GM18499 (cell line): ENCODE measurements around the gene BCAN.

Experiments used
- ATAC-seq: cut with Tn5 transposase; IDR thresholded peaks from one replicate; pipeline ENCODE4 v1.9.1; 2021; ENCODE audit warnings: moderate number of reproducible peaks; ENCODE audit not compliant: insufficient read depth, unreplicated experiment

Gene BCAN

GRCh38 chr1:156658496-156658895 lies 16.6 kb downstream of the BCAN start:
- ATAC-seq, result no peak

GRCh38 chr1:156658945-156659574 lies 17.1 kb downstream of the BCAN start:
- ATAC-seq, result no peak

GRCh38 chr1:156659661-156659987 lies 17.7 kb downstream of the BCAN start:
- ATAC-seq, result no peak

GRCh38 chr1:156659988-156660751 lies 18.3 kb downstream of the BCAN start:
- ATAC-seq, result no peak

- no peak for ATAC-seq
Observed at GRCh38 chr1:156660752-156661112, 18.8 kb downstream of the BCAN start.

GRCh38 chr1:156662005-156662799 lies 20.3 kb downstream of the BCAN start:
- no peak for ATAC-seq

- no peak for ATAC-seq
Observed at GRCh38 chr1:156662800-156663055, 20.8 kb downstream of the BCAN start.

- no peak for ATAC-seq
Observed at GRCh38 chr1:156663178-156663577, 21.3 kb downstream of the BCAN start.

GRCh38 chr1:156664046-156664766 lies 22.3 kb downstream of the BCAN start:
- no peak for ATAC-seq

- ATAC-seq, result no peak
Observed at GRCh38 chr1:156664767-156665411, 23.0 kb downstream of the BCAN start.

GRCh38 chr1:156665539-156665938 lies 23.6 kb downstream of the BCAN start:
- no peak for ATAC-seq

- ATAC-seq, result no peak
Observed at GRCh38 chr1:156666862-156667609, 25.1 kb downstream of the BCAN start.

GRCh38 chr1:156667610-156667967 lies 25.7 kb downstream of the BCAN start:
- ATAC-seq, result no peak

- ATAC-seq, result no peak
Observed at GRCh38 chr1:156667968-156668709, 26.2 kb downstream of the BCAN start.

GRCh38 chr1:156668801-156669637 lies 27.1 kb downstream of the BCAN start:
- no peak for ATAC-seq

GRCh38 chr1:156669794-156670193 lies 27.9 kb downstream of the BCAN start:
- ATAC-seq, result no peak

- ATAC-seq, result no peak
Observed at GRCh38 chr1:156670359-156670758, 28.4 kb downstream of the BCAN start.

GRCh38 chr1:156670791-156671190 lies 28.9 kb downstream of the BCAN start:
- no peak for ATAC-seq
